PC-3 (cell line): ENCODE data around the gene TMEM38B. TPM values are rescaled to one million over a fixed set of nuclear protein-coding genes. Genes with fewer than 3 reads are reported as not detected.

Experiments used
- ATAC-seq: fragments of 200-7000 bp; cut with Tn5 transposase; 2 replicates; pipeline ENCODE4 v1.9.1; 2020; ENCODE audit warnings: mild to moderate bottlenecking, moderate library complexity
- BruUV-seq: library from RNA; stranded (reverse); fragments of 400-500 nt; replicated peaks from 2 replicates; lab custom pipeline; 2021; lab: Mats Ljungman, UMichigan
- CTCF ChIA-PET: fragments of 300-600 bp; sonication (Branson Sonifier 250); formaldehyde crosslinking; loops from one replicate; lab custom pipeline; 2022; ENCODE audit warnings: antibody characterized with exemption; lab: Charles Lee
- POLR2A ChIA-PET: fragments of 300-600 bp; sonication (Branson Sonifier 250); formaldehyde crosslinking; loops from one replicate; lab custom pipeline; 2022; ENCODE audit warnings: antibody characterized with exemption; ENCODE audit not compliant: unreplicated experiment; lab: Charles Lee
- DNase-seq: peaks from one replicate; pipeline ENCODE4 v3.0.0-alpha.2; 2015
- H2AFZ ChIP-seq: fragments of 300-600 bp; sonication (generic); 2 replicates; pipeline ENCODE4 v1.6.0; 2016; ENCODE audit warnings: antibody characterized with exemption, low read length
- H3F3A ChIP-seq: fragments of 300-600 bp; sonication (generic); one replicate; pipeline ENCODE4 v1.6.0; 2017; ENCODE audit warnings: antibody characterized with exemption, low read length, control low read depth, mild to moderate bottlenecking; ENCODE audit not compliant: unreplicated experiment
- H3K27ac ChIP-seq: fragments of 300-600 bp; sonication (generic); 2 replicates; pipeline ENCODE4 v1.5.1; 2016; ENCODE audit warnings: mild to moderate bottlenecking, low read length
- H3K27me3 ChIP-seq: fragments of 300-600 bp; sonication (generic); 2 replicates; pipeline ENCODE4 v1.6.1; 2016; ENCODE audit warnings: low read length, mixed read lengths
- H3K36me3 ChIP-seq: fragments of 300-600 bp; sonication (generic); 2 replicates; pipeline ENCODE4 v1.6.1; 2016; ENCODE audit warnings: low read depth, mixed run types, low read length, mixed read lengths
- H3K4me1 ChIP-seq: fragments of 300-600 bp; sonication (generic); 2 replicates; pipeline ENCODE4 v1.5.1; 2016; ENCODE audit warnings: low read length; ENCODE audit not compliant: insufficient read depth
- H3K4me2 ChIP-seq: fragments of 300-600 bp; sonication (generic); 2 replicates; pipeline ENCODE4 v1.6.0; 2016; ENCODE audit warnings: low read length
- H3K4me3 ChIP-seq: fragments of 300-600 bp; sonication (generic); 2 replicates; pipeline ENCODE4 v1.5.1; 2016; ENCODE audit warnings: mild to moderate bottlenecking, low read length, mixed read lengths
- H3K79me2 ChIP-seq: fragments of 300-600 bp; sonication (generic); 2 replicates; pipeline ENCODE4 v1.6.1; 2017; ENCODE audit warnings: low read length, mixed read lengths
- H3K9ac ChIP-seq: fragments of 300-600 bp; sonication (generic); 2 replicates; pipeline ENCODE4 v1.6.0; 2016; ENCODE audit warnings: mild to moderate bottlenecking, low read length
- H3K9me2 ChIP-seq: fragments of 300-600 bp; sonication (generic); replicated peaks from 2 replicates; pipeline ENCODE4 v1.6.1; 2016; ENCODE audit warnings: mixed run types, low read length, mixed read lengths
- H3K9me3 ChIP-seq: fragments of 300-600 bp; sonication (generic); 2 replicates; pipeline ENCODE4 v1.6.1; 2016; ENCODE audit warnings: low read length, mixed read lengths
- H4K20me1 ChIP-seq: fragments of 300-600 bp; sonication (generic); 2 replicates; pipeline ENCODE4 v1.6.1; 2016; ENCODE audit warnings: low read length, mixed read lengths
- CTCF ChIP-seq: fragments of 300-600 bp; sonication (generic); conservative IDR thresholded peaks from 2 replicates; pipeline ENCODE4 v1.5.1; 2017; ENCODE audit warnings: antibody characterized with exemption, low read depth, mild to moderate bottlenecking, low read length
- EZH2 ChIP-seq: fragments of 300-600 bp; sonication (generic); IDR thresholded peaks from one replicate; pipeline ENCODE4 v1.6.1; 2017; ENCODE audit warnings: antibody characterized with exemption, mild to moderate bottlenecking, low read length; ENCODE audit not compliant: unreplicated experiment
- EZH2phosphoT487 ChIP-seq: fragments of 300-600 bp; sonication (generic); IDR thresholded peaks from 2 replicates; pipeline ENCODE4 v1.6.1; 2018; ENCODE audit warnings: mild to moderate bottlenecking, antibody characterized with exemption, low read length, borderline replicate concordance
- intact Hi-C: fragments of 100-400 bp; cut with micrococcal nuclease; formaldehyde crosslinking; loops from 2 replicates; pipeline ENCODE4 v1.9.0; 2023
- total RNA-seq: library from RNA; depleted of rRNA; stranded (reverse); fragments of >200 nt; gene quantifications from 2 replicates; pipeline ENCODE4 v1.2.3, GENCODE V29; 2014

TMEM38B gene
- total RNA-seq, 1 experiment from 2014 or later = 16.0 TPM

- intact Hi-C loops = no loop called here
- no peaks in the 10 kb centered on the region for H3K27me3 ChIP-seq
- H3K79me2 ChIP-seq = no peaks in the 10 kb centered on the region
- no peaks in the 10 kb centered on the region for H3K4me1 ChIP-seq
- ATAC-seq (no peak), DNase-seq (no peak)
- H3K9ac ChIP-seq = no peak overlapping the region
- POLR2A ChIA-PET = no interaction called here
- no peaks in the 10 kb centered on the region for H4K20me1 ChIP-seq
- no peaks in the 10 kb centered on the region for H3F3A ChIP-seq
- no peaks in the 10 kb centered on the region for H3K9me2 ChIP-seq
- CTCF ChIA-PET = no interaction called here
- H2AFZ ChIP-seq = no peak overlapping the region
- H3K4me3 ChIP-seq = no peak overlapping the region
- no peak for TF ChIP-seq EZH2phosphoT487
- no peak for TF ChIP-seq EZH2
- TF ChIP-seq CTCF = no peak
- H3K4me2 ChIP-seq = no peak overlapping the region
- no peaks in the 10 kb centered on the region for H3K36me3 ChIP-seq
- BruUV-seq = no TSS peak
- H3K9me3 ChIP-seq = no peaks in the 10 kb centered on the region
- H3K27ac ChIP-seq = no peak overlapping the region
These were observed 19.1 kb downstream of the TMEM38B start for GRCh38 chr9:105713260-105714019.

DNA sequence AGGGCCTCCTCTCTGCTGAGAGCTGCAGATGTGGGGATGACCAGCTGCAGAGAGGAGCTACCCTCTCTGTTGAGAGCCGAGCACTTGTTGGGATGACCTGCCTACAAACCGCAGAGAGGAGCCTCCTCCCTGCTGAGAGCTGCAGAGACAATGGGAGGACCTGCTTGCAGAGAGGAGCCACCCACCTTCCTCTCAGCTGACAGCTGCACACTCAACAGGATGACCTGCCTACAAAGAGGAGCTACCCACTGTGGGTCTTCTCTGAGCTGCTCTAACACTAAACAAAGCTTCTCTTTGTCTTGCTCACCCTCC lies 19.6 kb downstream of the TMEM38B start:
- Histone ChIP-seq H3K27ac (no peak overlapping the region), H3K27me3 (no peaks in the 10 kb centered on the region), H2AFZ (no peak overlapping the region), H3K4me2 (no peak overlapping the region), H3K4me1 (no peaks in the 10 kb centered on the region), H3K36me3 (no peaks in the 10 kb centered on the region), H3K4me3 (no peak overlapping the region), H3F3A (no peaks in the 10 kb centered on the region), H3K9ac (no peak overlapping the region), H4K20me1 (no peaks in the 10 kb centered on the region), H3K79me2 (no peaks in the 10 kb centered on the region), H3K9me2 (no peaks in the 10 kb centered on the region), H3K9me3 (no peaks in the 10 kb centered on the region)
- ATAC-seq = no peak
- no peak for DNase-seq
- intact Hi-C loops = no loop called here
- ChIA-PET POLR2A (no interaction called here), CTCF (no interaction called here)
- BruUV-seq = no TSS peak
- no peak for TF ChIP-seq EZH2phosphoT487
- no peak for TF ChIP-seq EZH2
- no peak for TF ChIP-seq CTCF

DNA sequence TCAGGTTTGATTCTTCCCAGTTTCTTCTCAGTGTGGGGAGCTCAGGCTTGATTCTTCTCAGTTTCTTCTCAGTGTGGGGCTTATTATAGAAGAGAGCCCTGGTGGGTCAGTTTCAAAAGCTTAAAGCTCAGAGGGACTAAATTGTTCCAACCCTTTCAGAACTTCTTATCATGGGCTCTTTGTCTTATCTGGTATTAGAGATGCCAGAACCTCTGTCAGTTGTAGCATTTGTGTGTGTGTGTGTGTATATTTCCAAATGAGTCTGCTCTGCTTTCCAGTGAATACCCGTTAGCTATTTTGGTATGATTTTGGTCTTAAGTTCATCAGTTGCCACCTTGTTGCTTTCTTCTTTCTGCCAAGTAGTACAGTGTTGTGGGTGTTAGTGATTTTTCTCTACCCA lies 21.8 kb downstream of the TMEM38B start:
- Histone ChIP-seq H3K4me1 (no peaks in the 10 kb centered on the region), H3K9me2 (no peaks in the 10 kb centered on the region), H3K4me3 (no peak overlapping the region), H3K9me3 (no peaks in the 10 kb centered on the region), H3K79me2 (no peaks in the 10 kb centered on the region), H3K27ac (no peak overlapping the region), H4K20me1 (no peaks in the 10 kb centered on the region), H2AFZ (no peak overlapping the region), H3F3A (no peaks in the 10 kb centered on the region), H3K36me3 (no peaks in the 10 kb centered on the region), H3K9ac (no peak overlapping the region), H3K4me2 (no peak overlapping the region), H3K27me3 (no peaks in the 10 kb centered on the region)
- no TSS peak for BruUV-seq
- CTCF ChIA-PET = no interaction called here
- ATAC-seq (no peak), DNase-seq (no peak)
- TF ChIP-seq CTCF = no peak
- TF ChIP-seq EZH2phosphoT487 = no peak
- POLR2A ChIA-PET = no interaction called here
- intact Hi-C loops = no loop called here
